Stimulated activated CD4-positive, alpha-beta T cell treated with anti-CD3 and anti-CD28 coated beads, Interleukin-2, amount 100 ng/mL, for 48 hours (primary cell): ENCODE results near the gene TTC31.
"Not testable (repeated sequence)": the region's sequence is repeated elsewhere in the genome, so short reads cannot be mapped to it uniquely, and the experiment has no call there.

Source experiments
- DNase-seq, 2 donors: peaks; one replicate each; pipeline ENCODE4 v3.0.0-alpha.2; 2020

Gene TTC31

DNA sequence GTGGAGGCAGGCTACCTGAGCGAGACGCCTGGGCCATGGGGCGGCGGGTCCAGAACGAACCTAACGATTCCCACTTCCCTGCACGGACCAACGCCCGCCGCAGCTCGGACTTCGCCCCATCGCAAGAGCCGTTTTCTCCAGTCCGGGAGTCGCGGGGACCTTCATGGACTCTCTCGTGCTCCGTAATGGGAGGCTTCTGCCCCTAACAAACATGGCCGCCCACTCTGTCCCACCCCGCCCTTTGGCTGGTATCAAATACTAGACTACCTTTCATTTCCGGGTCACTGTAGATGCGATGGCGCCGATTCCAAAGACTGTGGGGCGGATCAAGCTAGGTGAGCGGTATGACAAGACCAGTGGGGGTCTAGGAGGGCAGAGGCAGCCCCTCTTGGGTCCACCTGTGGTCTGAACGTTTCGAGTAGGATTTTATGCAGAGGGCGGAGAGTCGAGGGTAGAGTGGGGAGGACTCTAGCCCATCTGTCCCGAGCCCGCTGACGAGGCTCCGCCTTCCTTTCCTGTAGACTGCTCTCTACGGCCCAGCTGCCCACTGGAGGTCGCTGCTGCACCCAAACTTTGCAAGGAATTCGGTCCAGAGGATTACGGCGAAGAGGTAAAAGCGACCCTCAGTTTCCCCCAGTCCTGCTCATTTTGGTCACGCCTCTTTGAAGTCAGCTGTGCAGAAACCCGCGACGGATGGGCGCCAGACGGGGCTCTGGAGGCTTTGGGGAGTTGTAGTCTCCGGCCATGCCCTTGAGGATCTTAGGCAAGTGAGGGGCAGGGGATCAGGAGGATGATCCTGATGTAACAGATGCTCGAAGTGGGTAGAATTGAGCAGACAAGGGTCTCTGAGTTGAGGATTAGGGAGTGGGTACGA is at the start of gene TTC31, which contains the start of gene CCDC142:
Gene TTC31 (plus strand): TSS at position 281 of the 874 bp plus-strand sequence. CDS start 15 bp downstream, at position 296.
Gene CCDC142 (minus strand): TSS at position 198 of the 874 bp plus-strand sequence. CDS start 161 bp downstream, at position 37.
- peak; percentile 82 to 89 for DNase-seq

DNA sequence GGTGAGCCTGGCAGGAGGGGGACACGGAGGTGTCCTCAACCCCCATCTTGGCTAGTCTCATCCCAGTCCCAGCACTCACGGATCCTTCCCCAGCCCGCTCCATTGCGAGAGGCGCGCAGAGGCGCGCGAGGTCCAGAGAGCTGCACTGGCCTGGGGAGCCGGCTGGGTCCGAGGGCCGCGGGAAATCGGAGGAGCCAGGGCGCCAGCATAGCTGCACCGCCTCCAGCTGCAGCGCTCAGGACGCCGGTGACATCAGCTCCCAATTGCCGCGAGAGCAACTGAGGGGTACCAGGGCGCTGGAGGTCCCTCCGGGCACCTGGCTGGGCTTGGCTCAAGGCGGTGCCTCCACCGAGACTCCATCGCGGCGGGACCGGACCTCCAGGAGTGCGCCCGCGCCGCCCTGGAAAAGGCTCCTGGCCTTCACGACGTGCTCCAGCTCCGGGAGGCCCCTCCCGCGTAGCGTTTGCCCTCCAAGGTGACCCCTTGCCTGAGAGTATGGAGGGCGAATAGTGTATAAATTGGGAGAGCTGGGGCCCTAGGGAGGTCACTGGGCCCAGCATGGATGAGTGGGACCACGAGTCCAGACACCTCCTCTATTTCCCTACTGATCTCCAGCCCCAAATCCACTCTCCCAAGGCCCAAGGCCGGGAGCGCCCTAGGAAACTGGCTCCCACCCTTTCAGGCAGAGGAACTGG is 46.6 kb upstream of the TTC31 start:
- DNase-seq: no peak

DNA sequence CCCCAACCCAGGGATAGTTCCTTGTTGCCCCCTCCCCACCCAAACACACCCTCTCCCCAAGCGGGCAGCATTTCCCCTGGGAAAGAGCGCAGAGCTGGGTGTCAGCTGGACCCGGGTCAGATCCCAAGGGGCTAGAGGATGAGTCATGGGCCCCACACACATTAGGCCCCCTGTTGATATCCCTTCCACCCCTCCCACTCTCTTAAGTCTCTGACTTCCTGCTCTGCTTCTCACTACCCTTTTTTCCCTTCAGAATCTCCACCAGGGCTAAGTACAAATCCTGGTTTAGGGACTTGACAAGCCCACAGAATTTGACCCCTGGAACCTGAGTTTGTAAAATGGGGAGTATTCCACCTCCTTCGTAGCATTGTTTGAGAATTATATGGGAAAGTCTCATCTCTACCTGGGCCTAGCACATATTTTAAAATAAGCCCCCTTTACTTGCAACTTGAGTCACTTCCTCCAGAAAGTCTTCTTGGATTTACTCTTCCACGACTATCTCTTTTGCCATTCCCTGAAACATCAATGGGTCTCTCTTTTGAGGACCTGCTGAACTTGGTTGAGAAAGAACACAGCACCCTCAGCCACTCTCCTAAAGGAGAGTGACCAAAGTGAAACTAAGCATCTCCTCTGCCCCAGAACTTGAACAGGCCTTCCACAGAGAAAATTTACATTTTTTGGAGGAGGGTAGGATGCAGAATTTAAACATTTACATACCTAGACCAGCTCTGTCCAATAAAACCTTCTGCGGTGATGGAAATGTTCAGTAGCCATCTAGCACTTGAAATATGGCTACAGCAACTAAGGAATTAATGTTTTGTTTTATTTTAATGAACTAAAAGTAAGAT is 45.8 kb upstream of the TTC31 start:
- no peak for DNase-seq

DNA sequence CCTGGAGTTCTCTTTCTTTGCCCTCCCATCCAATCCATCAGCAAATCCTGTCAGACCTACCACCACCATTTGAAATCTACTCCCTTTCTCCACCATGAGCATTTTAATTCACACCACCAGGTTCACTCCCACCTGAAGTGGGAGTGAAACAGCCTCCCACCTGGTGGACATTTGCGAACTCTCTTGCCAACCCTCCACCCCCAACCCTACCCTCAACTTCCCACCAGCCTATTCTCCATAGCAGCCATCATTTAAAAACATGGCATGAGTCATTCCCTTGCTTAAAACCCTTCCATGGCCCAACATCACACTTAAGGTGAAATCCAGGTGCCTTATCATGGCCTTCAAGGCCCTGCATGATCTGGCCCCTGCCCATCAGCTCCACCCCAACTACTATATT is 44.6 kb upstream of the TTC31 start:
- no peak for DNase-seq

DNA sequence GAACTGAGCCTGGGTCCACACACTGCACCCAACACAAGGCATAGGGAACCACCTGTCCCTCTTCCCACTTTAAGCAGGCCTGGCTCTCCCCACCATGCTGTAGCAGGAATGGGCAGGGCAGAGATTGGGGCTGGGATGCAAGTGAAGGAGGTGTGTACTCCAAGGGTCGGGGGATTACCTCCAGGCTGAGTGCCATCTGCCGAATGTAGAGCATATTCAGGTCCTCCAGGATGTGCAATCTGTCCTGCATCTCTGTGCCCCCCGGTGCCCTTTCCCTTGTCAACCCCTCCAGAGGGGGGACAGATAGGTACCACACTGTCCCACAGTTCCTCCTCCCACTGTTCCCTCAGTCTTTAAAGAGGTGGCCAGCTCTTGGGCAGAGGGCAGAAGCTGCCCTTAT is 43.5 kb upstream of the TTC31 start:
- DNase-seq: no peak

DNA sequence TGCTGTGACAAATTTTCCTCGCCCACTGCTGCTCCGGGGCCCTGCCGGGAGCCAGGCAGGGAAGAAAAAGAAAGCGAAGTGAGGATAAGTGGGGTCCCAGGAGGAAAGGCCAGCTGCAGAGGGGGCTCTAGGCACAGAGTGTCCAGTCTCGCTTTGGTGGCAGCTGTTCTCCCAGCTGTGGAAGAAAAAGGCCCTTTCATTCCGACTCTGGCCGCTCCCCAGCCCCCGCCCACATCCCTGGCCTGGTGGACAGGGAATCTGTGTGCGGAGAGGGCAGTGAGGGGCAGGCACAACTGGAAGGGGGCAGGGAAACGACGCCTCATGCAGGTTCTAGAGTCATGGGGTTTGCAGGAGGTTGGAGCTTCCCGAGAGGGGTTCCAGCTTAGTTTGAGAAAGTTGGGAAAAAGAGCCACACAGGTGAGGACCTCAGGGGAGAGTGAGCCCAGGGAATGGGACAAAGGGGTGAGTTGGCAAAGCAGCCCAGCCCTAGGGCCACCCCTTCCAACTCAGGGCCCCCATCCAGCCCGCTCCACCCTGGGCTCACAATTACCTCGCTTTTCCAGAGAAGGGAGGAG is 43.0 kb upstream of the TTC31 start:
- DNase-seq: no peak

DNA sequence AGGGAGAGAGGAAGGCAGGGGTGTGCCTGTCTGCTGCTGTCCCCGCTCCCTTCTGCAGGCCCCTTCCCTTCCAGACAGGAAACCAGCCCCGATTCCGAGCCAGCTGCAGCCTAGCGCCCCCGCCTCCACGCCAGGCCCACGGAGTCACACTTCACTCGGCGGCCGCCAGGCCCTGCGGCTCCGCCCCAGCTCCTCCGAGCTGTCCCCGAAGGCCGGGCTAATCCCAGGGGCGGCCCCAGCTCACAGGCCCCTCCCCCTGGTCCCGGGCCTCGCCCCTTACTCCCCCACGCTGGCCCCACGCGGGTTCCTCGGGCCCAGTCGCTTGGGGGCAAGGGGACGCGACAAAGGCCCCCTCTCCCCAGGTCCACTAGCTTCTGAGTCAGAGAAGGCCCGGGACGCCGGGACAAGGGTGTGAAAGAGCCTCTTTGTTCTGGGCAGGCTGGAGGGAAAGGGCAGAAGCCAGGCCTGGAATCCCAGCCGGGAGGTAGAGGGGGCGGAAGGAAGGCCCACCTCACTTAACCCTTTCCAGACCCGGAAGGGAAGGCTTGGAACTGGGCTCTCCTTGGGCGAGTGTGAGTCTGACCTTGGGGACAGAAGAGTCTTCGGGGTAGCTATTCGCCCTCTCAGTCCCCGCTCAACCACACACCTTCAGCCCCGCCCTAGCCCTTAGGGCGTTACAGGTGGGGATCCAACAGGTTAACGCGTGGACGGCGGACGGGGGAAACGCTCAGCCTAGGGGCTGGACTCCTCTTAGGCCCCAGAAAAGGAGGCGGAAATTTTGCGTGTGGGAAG is 42.3 kb upstream of the TTC31 start:
- peak in 1 of 2 donors; percentile 49 for DNase-seq

DNA sequence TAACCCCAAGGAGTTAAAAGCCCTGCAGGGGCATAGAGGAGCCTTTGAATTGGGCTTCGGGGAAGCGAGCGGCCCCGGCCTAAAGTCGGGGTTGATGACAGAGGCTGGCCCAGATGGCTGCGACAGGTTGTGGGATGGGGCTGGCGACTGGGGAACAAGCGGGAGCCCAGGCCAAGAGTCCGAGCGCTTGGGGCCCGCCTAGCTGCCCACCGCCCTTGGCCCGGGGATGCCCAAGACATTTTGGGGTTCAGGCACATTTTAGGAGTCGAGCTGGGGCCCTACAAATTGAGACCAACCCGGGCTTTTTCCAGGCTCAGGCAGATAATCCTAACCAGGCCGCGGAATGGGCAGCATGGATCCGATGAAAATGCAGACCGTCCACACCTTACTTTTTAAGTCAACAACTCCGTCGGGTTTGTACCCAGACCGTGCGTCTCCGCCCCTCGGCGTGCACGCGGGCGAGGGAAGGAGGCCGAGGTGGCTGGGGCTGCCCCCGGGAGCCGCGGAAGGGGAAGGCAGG is 41.7 kb upstream of the TTC31 start:
- no peak for DNase-seq

DNA sequence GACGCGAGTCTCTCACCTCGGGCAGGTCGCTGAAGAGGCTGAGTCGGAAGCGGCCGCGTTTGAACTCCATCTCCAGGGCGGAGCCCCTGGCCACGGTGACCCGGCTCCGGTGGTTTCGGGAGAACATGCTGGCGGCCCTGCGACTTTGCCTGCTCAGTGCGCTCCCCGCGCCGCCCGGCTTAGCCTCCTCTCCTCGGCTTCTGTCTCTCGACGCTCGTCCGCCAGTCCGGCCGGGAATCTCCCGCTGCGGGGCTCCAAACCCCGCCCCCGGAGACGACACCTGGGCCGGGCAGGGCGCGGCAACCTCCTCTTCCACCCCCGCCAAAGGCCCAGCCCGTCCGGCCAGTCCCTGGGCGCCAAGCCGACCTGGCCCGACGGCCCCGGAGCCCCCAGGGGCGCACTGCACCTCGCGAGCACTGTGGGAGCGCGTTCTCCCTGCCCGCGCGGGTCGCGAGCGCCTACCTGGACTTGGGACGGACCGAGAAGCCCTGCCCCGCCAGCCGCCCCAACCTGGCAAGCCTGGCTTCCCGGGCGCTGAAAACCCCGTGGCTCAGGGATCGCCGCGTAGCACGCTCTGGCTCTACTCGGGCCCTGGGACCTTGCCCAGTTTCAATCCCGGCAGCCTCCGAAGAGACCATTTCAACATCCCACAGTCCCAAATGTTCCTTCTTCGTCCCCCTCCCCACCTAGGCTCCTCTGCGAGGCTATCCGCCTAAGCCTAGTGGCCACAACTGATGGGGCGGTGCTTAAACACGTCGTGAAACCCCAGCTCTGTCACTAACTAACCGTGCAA is 41.0 kb upstream of the TTC31 start, which contains the start of gene RTKN:
Gene RTKN (minus strand): TSS at position 248 of the 793 bp plus-strand sequence. CDS start 121 bp downstream, at position 127.
- DNase-seq: no peak

DNA sequence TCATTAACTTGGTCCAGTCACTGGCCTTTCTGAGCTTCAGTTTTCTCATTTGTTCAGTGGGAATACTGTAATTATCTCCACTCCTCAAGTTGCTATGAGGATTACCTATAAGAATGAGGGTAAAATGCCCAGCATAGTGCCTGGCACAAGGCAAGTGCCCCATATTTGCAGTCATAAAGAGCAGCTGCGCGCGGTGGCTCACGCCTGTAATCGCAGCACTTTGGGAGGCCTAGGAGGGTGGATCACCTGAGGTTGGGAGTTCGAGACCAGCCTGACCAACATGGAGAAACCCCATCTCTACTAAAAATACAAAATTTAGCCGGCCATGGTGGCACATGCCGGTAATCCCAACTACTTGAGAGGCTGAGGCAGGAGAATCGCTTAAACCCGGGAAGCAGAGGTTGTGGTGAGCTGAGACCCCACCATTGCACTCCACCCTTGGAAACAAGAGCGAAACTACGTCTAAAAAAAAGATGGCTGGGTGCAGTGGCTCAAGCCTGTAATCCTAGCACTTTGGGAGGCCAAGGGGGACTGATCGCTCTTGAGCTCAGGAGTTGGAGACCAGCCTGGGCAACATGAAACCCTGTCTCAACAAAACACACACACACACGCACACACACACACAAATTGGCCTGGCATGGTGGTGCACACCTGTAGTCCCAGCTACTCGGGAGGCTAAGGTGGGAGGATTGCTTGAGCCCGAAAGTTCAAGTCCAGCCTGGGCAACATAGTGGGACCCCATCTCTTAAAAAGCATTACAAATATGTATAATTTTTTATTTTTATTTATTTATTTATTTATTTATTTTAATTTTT is 40.2 kb upstream of the TTC31 start:
- not testable (repeated sequence) for DNase-seq

DNA sequence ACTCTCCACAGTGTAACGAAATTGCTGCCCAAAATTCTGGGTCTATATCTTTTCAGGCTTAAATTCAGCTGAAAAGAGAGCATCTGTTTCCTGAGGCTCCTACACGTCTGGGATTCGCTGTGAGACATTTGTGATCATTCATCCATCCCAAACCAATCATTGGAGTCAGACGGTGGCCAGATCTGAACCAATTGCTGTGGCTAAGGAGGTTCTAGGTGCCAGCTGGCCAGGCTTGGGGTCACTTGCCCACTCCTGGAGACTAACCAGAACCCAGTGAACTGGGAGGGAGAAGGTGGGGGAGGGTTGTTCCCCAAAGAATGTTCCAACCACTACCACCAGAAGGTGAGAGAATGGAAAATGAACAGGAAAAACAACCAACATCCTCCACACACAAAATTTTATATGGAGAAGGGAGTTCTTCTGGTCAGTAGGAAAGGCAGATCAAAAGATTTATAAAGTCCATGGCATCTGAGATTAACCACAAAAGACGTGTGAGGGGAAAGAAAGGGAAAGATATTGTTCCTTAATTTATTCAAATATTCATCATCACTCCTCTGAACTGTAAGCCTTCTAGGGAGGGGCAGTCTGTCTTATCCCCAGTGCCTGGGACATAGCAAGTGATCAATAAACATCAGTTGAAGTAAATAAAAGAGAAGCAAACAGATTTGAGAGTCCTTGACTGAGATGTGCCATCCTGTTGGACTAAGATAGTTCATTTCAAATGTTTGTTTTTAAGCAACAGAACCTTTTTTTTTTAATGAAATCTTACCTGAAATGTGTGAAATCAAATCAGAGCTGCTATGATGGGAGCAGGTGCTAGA is 38.2 kb upstream of the TTC31 start:
- no peak for DNase-seq

DNA sequence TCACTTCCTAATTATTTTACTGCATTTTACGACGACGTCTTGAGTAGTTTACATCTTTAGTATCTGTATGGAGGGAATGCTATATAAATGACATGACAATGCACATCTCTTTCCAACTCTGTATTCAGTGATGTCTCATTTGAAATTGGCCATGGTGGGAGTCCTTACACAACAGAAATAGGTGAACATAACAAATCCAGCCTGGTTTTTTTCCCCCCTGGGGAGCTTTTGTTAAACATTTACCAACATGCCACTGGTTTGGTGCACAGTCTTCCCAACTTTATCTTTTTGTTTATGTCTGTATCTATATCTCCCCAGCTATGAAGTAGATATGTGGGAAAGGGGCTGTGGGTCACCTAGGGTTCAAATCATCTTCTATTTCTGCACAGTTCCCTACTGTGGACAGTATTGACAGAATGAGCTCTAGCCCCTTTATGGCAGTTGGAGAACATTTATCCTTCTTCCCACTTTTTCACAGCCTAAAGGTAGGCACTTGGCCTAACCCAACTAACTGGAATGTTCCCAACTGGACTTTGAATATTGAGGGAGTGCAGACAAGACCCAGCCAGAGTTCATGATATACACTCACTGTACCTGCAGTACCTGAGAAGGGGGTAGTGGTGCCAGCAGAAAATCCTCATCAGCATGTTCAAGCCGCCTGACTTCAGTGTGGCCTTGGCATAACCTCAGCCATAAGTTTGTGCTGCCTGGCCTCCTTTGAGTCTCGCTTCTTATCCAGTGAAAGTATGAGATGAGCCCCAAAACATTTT is 35.5 kb upstream of the TTC31 start:
- no peak for DNase-seq

DNA sequence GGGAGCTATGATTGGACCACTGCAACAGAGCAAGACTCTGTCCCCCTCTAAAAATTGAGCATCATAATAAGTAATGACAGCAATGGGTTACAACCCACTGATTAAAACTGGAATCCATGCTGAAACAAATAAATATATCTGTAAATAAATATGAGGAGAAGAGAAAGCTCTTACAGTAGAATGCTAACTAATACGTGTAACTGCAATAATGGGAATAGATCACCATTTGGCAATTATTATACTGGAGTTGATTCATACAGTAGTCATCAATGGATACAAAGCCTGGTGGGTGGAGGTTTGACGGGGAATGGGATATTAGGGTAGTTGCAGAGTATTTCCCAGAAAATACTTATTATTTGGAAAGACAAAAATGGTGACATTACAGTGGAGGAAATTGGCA is 34.1 kb upstream of the TTC31 start:
- DNase-seq: no peak

DNA sequence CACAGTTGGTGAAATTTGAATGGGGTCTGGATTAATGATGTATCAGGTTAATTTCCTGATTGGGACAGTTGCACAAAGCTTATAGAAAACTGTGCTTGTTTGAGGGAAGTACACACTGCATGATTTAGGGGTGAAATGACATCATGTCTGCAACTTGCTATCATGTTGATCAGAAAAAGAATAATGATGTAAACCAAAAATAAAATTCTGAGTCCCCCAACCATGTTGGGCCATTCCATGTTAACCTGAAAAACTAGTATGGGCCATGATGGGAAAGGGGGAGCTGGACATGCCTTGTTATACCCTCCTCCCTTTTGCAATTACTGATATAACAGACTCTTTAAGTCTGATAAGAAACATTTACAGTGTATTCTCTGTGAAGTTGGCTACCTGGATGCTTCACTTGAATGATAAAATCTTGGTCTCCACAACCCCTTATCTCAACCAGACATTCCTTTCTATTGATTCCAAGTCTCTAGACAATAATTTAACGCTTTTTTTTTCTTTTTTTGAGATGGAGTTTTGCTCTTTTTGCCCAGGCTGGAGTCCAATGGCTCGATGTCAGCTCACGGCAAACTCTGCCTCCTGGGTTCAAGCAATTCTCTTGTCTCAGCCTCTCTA is 32.2 kb upstream of the TTC31 start:
- DNase-seq: no peak

DNA sequence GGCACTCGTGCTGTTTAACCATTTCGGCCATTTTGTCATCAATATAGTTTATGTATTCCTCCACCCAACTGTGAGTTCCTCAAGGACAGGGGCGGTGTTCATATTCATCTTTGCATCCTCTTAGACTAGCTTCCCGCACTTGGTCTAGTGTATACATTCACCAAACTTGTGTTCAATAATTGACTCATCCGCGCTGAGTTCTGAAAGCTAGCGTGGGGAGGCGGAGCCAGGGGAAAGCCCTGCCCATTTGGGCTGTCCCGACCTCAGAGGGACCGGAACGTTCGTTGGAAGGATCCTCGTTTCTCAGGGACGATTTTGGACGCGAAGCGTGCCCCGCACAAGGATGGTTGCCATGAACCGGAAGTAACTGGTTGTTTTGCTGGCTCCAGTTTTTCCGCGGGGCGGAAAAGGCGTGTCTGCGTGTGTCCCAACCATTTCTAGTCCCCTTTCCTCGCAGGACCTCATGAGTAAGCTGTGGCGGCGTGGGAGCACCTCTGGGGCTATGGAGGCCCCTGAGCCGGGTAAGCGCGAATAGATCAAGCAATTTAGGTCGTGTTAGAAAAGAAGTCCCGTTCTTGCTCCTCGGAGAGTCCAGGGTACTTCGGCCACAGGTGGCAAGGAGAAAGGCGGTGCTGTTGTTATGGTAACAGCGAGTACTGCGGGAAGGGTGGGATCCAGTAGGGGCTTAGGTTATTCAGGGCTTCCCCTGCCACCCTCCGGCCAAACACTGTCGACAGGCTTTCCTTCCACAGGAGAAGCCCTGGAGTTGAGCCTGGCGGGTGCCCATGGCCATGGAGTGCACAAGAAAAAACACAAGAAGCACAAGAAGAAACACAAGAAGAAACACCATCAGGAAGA is 28.0 kb upstream of the TTC31 start, which contains the start of gene INO80B:
Gene INO80B (plus strand): TSS at position 434 of the 858 bp plus-strand sequence. CDS start 30 bp downstream, at position 464.
- DNase-seq: peak; percentile 96 to 98

DNA sequence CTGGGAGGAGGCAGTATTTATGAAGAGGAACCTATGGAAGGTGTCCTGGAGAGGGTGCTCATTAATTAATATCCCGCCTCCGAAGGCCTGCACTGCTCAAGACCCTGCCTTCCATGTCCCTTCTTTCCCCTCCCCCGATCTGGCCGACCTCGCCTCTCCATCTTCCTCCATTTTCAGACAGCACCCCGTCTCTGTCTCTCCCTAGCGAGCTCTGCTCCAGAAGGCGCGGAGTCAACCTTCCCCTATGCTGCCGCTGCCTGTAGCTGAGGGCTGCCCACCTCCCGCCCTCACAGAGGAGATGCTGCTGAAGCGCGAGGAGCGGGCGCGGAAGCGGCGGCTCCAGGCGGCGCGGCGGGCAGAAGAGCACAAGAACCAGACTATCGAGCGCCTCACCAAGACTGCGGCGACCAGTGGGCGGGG is 25.7 kb upstream of the TTC31 start:
- no peak for DNase-seq
